Cardiac septum (tissue), 1 donor: ENCODE measurements around the gene RPS6KL1. TPM values are rescaled to one million over a fixed set of nuclear protein-coding genes. Genes with fewer than 3 reads are reported as not detected.

Experiments used
- DNase-seq: peaks from one replicate; pipeline ENCODE4 v3.0.0-alpha.2; 2020; ENCODE audit warnings: low spot score
- intact Hi-C: fragments of 100-400 bp; cut with DNase I; formaldehyde crosslinking; loops from one replicate; pipeline ENCODE4 v1.14.0; 2022
- total RNA-seq: library from RNA; stranded (reverse); fragmentation: NEBNext Ultra II Directional; extraction: Animal tissue kit (Norgen Biotek cat#: 25700); gene quantifications from one replicate; pipeline ENCODE4 v1.2.1, GENCODE V29; 2021
- donor health status: DM: no; HTN: no; CAD: no.

RPS6KL1 gene
- total RNA-seq, 1 donor from 2014 or later: 19.8 TPM

- no peak for DNase-seq
Measured at GRCh38 chr14:74902941-74903705, 19.9 kb downstream of the RPS6KL1 start.

GRCh38 chr14:74898694-74899093 lies 24.4 kb downstream of the RPS6KL1 start:
- no peak for DNase-seq
- intact Hi-C loops: no loop called here

More at GRCh38 chr14:74902941-74903705, 19.9 kb downstream of the RPS6KL1 start:
- intact Hi-C loops: no loop called here

GRCh38 chr14:74898083-74898482 lies 25.0 kb downstream of the RPS6KL1 start:
- intact Hi-C loops: no loop called here
- DNase-seq: no peak

- intact Hi-C loops: no loop called here
- DNase-seq: no peak
Measured at GRCh38 chr14:74897642-74898041, 25.4 kb downstream of the RPS6KL1 start.

GRCh38 chr14:74896400-74896799 lies 26.7 kb downstream of the RPS6KL1 start:
- intact Hi-C loops: no loop called here

GRCh38 chr14:74893614-74894091 lies 29.4 kb downstream of the RPS6KL1 start:
- intact Hi-C loops: no loop called here
- no peak for DNase-seq

More at GRCh38 chr14:74896400-74896799, 26.7 kb downstream of the RPS6KL1 start:
- DNase-seq: no peak

GRCh38 chr14:74892745-74893144 lies 30.3 kb downstream of the RPS6KL1 start:
- no peak for DNase-seq
- intact Hi-C loops: no loop called here

- intact Hi-C loops: no loop called here
- DNase-seq: no peak
Measured at GRCh38 chr14:74891870-74892269, 31.2 kb downstream of the RPS6KL1 start.

- intact Hi-C loops: no loop called here
- DNase-seq: no peak
Measured at GRCh38 chr14:74890262-74890661, 32.8 kb downstream of the RPS6KL1 start.

- intact Hi-C loops: no loop called here
- DNase-seq: no peak
Measured at GRCh38 chr14:74888164-74889158, 34.6 kb downstream of the RPS6KL1 start.

GRCh38 chr14:74886001-74886400 lies 37.1 kb downstream of the RPS6KL1 start:
- intact Hi-C loops: no loop called here
- no peak for DNase-seq

GRCh38 chr14:74882103-74882920 lies 40.7 kb downstream of the RPS6KL1 start:
- DNase-seq: no peak
- intact Hi-C loops: no loop called here

- DNase-seq: peak; percentile 94
- intact Hi-C loops: no loop called here
Measured at GRCh38 chr14:74881431-74882102, 41.5 kb downstream of the RPS6KL1 start, which contains the start of gene DLST. TSS of gene DLST (plus strand) at chr14:74881916. CDS start at chr14:74881954, 38 bp downstream.

- intact Hi-C loops: no loop called here
- no peak for DNase-seq
Measured at GRCh38 chr14:74879427-74880182, 43.5 kb downstream of the RPS6KL1 start.

- no peak for DNase-seq
- intact Hi-C loops: no loop called here
Measured at GRCh38 chr14:74875941-74876913, 46.8 kb downstream of the RPS6KL1 start, which contains the start of gene PROX2. TSS of gene PROX2 (minus strand) at chr14:74876145. CDS start at chr14:74863834, 12,311 bp downstream.

- DNase-seq: no peak
- intact Hi-C loops: no loop called here
Measured at GRCh38 chr14:74875204-74875603, 47.9 kb downstream of the RPS6KL1 start.

GRCh38 chr14:74871819-74872218 lies 51.2 kb downstream of the RPS6KL1 start:
- intact Hi-C loops: no loop called here
- DNase-seq: no peak
